Measurements from ENCODE around the gene AQP4.

Gene AQP4

GRCh38 chr18:26863122-26863879, 2.2 kb downstream of the AQP4 start:
- H3K27me3 Mint-ChIP-seq, result peaks cover 13% of the 10 kb centered on the region
- H3K4me1 Mint-ChIP-seq, result no peaks in the 10 kb centered on the region

DNA sequence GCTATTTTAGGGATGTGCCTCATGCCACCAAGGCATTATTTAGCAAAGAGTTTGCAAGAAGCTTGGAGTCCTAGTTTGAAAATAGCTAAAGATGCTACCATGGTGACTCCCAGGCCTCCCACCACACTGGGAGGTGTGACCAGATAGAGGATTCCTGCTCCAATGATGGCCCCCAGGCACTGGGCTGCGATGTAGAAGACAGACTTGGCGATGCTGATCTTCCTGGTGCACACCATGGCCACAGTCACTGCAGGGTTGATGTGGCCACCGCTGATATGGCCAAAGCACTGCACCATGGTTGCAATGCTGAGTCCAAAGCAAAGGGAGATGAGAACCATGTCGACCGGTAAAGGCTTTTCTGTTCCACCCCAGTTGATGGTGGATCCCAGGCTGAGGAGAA, 3.4 kb downstream of the AQP4 start:
- peaks cover 13% of the 10 kb centered on the region for H3K27me3 Mint-ChIP-seq
- no peak overlapping the region for H3K27ac Mint-ChIP-seq
- no peaks in the 10 kb centered on the region for H3K36me3 Mint-ChIP-seq
- no peaks in the 10 kb centered on the region for H3K9me3 Mint-ChIP-seq
- H3K4me3 Mint-ChIP-seq, result no peak overlapping the region
- no peaks in the 10 kb centered on the region for H3K4me1 Mint-ChIP-seq

More at GRCh38 chr18:26863122-26863879, 2.2 kb downstream of the AQP4 start:
- Mint-ChIP-seq H3K9me3 (no peaks in the 10 kb centered on the region), H3K27ac (no peak overlapping the region), H3K36me3 (no peaks in the 10 kb centered on the region), H3K4me3 (no peak overlapping the region)

- H3K9me3 Mint-ChIP-seq, result no peaks in the 10 kb centered on the region
- no peaks in the 10 kb centered on the region for H3K36me3 Mint-ChIP-seq
Measured at GRCh38 chr18:26854292-26854881, 11.1 kb downstream of the AQP4 start.

GRCh38 chr18:26853401-26853800, 12.1 kb downstream of the AQP4 start:
- Mint-ChIP-seq H3K4me1 (no peaks in the 10 kb centered on the region), H3K27ac (no peak overlapping the region), H3K4me3 (no peak overlapping the region), H3K27me3 (no peaks in the 10 kb centered on the region), H3K36me3 (no peaks in the 10 kb centered on the region), H3K9me3 (no peaks in the 10 kb centered on the region)

More at GRCh38 chr18:26854292-26854881, 11.1 kb downstream of the AQP4 start:
- Mint-ChIP-seq H3K27me3 (no peaks in the 10 kb centered on the region), H3K4me3 (no peak overlapping the region), H3K4me1 (no peaks in the 10 kb centered on the region), H3K27ac (no peak overlapping the region)

GRCh38 chr18:26843760-26844159, 21.7 kb downstream of the AQP4 start:
- H3K27ac Mint-ChIP-seq, result no peak overlapping the region
- no peak overlapping the region for H3K4me3 Mint-ChIP-seq
- no peaks in the 10 kb centered on the region for H3K27me3 Mint-ChIP-seq
- peaks cover 4% of the 10 kb centered on the region for H3K9me3 Mint-ChIP-seq
- H3K4me1 Mint-ChIP-seq, result no peaks in the 10 kb centered on the region
- H3K36me3 Mint-ChIP-seq, result no peaks in the 10 kb centered on the region

DNA sequence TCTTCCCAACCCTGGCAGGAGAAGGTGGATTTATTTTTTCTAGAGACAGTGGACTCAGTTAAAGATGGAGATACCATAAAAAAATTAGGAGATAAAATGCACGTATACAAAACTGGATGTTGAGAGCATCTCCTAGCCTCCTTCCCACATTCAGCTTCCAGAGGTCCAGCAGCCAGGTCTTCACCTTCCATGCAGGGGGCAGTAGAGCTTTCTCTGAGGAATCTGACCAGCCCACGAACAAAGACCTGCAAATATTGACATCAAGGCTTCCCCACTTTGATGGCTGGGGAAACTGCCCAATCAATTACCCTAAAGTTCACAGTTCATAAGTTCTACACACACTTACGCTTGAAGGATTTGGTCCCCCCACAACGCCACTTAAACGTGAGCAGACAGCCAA, 24.5 kb downstream of the AQP4 start:
- Mint-ChIP-seq H3K4me1 (no peaks in the 10 kb centered on the region), H3K4me3 (no peak overlapping the region), H3K9me3 (peaks cover 4% of the 10 kb centered on the region), H3K27me3 (no peaks in the 10 kb centered on the region), H3K36me3 (no peaks in the 10 kb centered on the region), H3K27ac (no peak overlapping the region)

DNA sequence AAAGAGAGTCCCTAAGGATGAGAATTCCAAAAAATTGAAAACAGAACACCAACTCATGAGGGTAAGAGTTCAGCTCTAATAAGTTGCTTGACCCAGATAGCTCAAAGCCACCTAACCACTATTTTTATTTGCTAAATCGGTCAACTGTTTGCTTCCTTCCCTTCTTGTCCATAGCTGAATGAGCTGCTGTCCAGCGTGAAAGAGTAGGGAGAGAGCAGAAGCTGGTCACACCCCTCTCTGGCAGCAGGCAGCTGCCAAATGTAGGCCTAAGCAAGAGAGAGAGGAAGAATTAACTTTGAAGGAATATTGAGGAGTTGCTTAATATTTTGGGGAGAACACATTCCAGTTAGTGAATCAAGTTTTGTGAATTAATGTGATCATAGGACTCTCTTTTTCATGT, 25.9 kb downstream of the AQP4 start:
- Mint-ChIP-seq H3K36me3 (no peaks in the 10 kb centered on the region), H3K27ac (no peak overlapping the region), H3K27me3 (no peaks in the 10 kb centered on the region), H3K4me3 (no peak overlapping the region), H3K4me1 (no peaks in the 10 kb centered on the region), H3K9me3 (peaks cover 2% of the 10 kb centered on the region)

DNA sequence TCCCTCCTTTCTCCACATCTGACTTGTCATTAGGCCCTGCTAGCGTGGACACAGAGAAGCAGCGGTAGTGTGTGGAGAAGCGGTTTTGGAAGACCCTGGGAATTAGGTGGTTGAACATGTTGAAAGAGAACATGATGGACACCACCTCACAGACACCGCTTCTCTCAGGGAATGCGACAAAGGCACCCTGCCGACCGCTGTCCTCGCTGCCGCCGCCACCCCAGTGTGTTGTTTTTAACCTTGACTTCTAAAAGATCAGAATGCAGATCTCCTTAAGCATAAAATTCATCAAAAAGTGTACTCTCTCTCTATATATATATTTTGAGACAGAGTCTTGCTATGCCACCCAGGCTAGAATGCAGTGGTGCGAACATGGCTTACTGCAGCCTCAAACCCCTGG, 33.2 kb downstream of the AQP4 start:
- no peaks in the 10 kb centered on the region for H3K4me1 Mint-ChIP-seq
- no peaks in the 10 kb centered on the region for H3K27me3 Mint-ChIP-seq
- H3K36me3 Mint-ChIP-seq, result no peaks in the 10 kb centered on the region
- H3K9me3 Mint-ChIP-seq, result no peaks in the 10 kb centered on the region
- H3K4me3 Mint-ChIP-seq, result no peak overlapping the region
- H3K27ac Mint-ChIP-seq, result no peak overlapping the region

DNA sequence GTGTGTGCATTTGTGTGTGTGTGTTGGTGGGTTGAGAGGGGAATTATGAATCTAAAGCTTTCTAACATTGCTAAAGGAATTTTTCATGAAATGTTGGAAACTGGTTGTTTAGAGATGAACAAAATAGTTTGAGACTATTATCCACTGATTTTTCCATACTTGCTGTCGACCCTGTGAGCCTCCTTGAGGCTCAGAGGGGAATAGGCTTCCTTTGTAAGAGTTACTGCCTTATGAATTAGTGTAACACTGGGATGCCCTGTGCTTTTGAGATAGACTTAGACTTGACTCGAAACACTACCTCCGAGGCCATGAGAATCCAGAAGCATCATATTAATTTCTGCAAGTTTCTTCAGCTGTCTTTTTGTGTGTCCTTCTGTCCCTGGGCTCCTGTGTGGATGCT, 37.9 kb downstream of the AQP4 start:
- H3K36me3 Mint-ChIP-seq, result no peaks in the 10 kb centered on the region
- H3K4me3 Mint-ChIP-seq, result no peak overlapping the region
- H3K27ac Mint-ChIP-seq, result no peak overlapping the region
- H3K4me1 Mint-ChIP-seq, result no peaks in the 10 kb centered on the region
- no peaks in the 10 kb centered on the region for H3K9me3 Mint-ChIP-seq
- H3K27me3 Mint-ChIP-seq, result no peaks in the 10 kb centered on the region

DNA sequence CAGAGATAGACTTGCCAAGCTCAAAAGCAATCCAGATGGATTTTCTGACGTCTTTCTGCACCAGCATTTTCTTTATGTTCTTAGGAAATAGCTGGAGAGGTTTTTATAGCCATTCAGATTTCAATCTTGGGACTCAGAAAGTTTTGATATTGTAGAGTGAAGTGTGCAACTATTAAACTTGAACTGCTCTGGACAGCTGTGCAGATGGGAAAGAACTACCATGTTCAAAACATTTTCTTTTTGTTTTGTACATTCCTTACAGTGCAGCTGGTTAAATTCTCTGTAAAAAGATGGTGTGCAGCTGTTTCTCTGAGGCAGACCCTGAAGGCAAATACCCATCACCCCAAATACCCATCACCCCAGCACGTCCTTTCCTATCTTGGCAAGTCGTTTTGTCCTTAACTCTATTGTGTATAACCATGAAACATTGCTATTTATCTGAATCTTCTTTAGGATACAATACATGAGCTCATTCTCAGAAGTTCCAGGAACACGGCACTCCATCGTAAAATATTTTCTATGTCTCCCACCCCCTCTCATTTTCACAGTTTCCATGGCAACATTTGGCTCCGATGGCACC, 38.8 kb downstream of the AQP4 start:
- H3K4me1 Mint-ChIP-seq, result no peaks in the 10 kb centered on the region
- no peaks in the 10 kb centered on the region for H3K27me3 Mint-ChIP-seq

GRCh38 chr18:26821181-26821580, 44.3 kb downstream of the AQP4 start:
- Mint-ChIP-seq H3K4me1 (no peaks in the 10 kb centered on the region), H3K27ac (no peak overlapping the region), H3K36me3 (peaks cover 1% of the 10 kb centered on the region), H3K27me3 (no peaks in the 10 kb centered on the region), H3K9me3 (peaks cover 22% of the 10 kb centered on the region), H3K4me3 (no peak overlapping the region)

More for the DNA sequence above, 38.8 kb downstream of the AQP4 start:
- Mint-ChIP-seq H3K4me3 (no peak overlapping the region), H3K27ac (no peak overlapping the region), H3K9me3 (no peaks in the 10 kb centered on the region), H3K36me3 (no peaks in the 10 kb centered on the region)

DNA sequence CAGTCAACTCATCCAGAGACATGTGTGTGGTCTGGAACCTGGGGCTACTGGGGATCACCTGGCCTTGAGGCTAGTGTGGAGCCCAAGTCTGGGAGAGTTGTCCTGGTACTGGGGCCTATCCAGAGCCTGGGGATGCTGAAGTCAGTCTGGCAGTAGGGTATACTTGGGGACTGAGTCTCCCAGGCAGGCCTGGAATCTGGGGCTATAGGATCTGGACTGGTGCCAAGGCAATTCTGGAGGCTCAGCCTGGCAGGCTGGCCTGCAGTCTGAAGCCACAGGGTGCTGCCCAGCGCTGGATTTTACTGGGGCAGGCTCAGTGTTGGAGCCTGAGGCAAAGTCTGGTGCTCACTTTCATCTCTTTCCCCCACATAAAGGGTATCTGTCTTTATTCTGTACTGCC, 46.5 kb downstream of the AQP4 start:
- no peaks in the 10 kb centered on the region for H3K27me3 Mint-ChIP-seq
- H3K36me3 Mint-ChIP-seq, result peaks cover 1% of the 10 kb centered on the region
- no peaks in the 10 kb centered on the region for H3K4me1 Mint-ChIP-seq
- no peak overlapping the region for H3K4me3 Mint-ChIP-seq
- no peak overlapping the region for H3K27ac Mint-ChIP-seq
- H3K9me3 Mint-ChIP-seq, result peaks cover 22% of the 10 kb centered on the region

- H3K4me1 Mint-ChIP-seq, result no peaks in the 10 kb centered on the region
- H3K27me3 Mint-ChIP-seq, result no peaks in the 10 kb centered on the region
- peaks cover 22% of the 10 kb centered on the region for H3K9me3 Mint-ChIP-seq
- no peak overlapping the region for H3K27ac Mint-ChIP-seq
- peaks cover 1% of the 10 kb centered on the region for H3K36me3 Mint-ChIP-seq
- H3K4me3 Mint-ChIP-seq, result no peak overlapping the region
Measured at GRCh38 chr18:26818461-26818860, 47.0 kb downstream of the AQP4 start.

DNA sequence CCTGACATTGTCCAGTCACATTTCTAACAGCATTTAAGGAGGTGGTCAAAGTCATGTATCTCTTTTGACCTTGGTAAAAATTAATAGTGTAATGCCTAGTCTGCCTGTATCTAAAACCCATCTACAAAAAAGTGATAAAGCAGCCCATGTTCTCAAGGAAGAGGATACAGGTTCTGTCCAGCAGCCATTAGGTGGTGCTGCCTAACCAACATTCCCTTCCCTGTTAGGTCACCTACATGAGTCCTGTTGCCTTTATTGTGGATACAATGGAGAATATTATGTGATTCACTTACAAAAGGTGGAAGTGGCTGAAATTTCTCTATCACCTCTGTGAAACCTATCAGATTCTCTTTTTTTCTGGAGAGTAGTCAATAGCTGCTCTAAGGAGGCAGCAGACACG, 52.5 kb downstream of the AQP4 start:
- Mint-ChIP-seq H3K9me3 (peaks cover 24% of the 10 kb centered on the region), H3K4me3 (no peak overlapping the region), H3K27ac (no peak overlapping the region), H3K36me3 (no peaks in the 10 kb centered on the region), H3K27me3 (peaks cover 2% of the 10 kb centered on the region), H3K4me1 (no peaks in the 10 kb centered on the region)

GRCh38 chr18:26812462-26812861, 53.0 kb downstream of the AQP4 start:
- H3K27ac Mint-ChIP-seq, result no peak overlapping the region
- peaks cover 2% of the 10 kb centered on the region for H3K27me3 Mint-ChIP-seq
- H3K4me3 Mint-ChIP-seq, result no peak overlapping the region
- no peaks in the 10 kb centered on the region for H3K36me3 Mint-ChIP-seq
- peaks cover 20% of the 10 kb centered on the region for H3K9me3 Mint-ChIP-seq
- no peaks in the 10 kb centered on the region for H3K4me1 Mint-ChIP-seq

GRCh38 chr18:26809346-26809745, 56.2 kb downstream of the AQP4 start:
- no peak overlapping the region for H3K27ac Mint-ChIP-seq
- no peak overlapping the region for H3K4me3 Mint-ChIP-seq
- peaks cover 13% of the 10 kb centered on the region for H3K9me3 Mint-ChIP-seq

More at GRCh38 chr18:26809346-26809745, 56.2 kb downstream of the AQP4 start:
- Mint-ChIP-seq H3K4me1 (no peaks in the 10 kb centered on the region), H3K36me3 (no peaks in the 10 kb centered on the region), H3K27me3 (peaks cover 2% of the 10 kb centered on the region)

All from activated naive CD4-positive, alpha-beta T cell treated with anti-CD3 and anti-CD28 coated beads, Interleukin-2, amount 50 U/mL, for 24 hours (primary cell).